Measurements from ENCODE around the gene PRLH.

Gene PRLH

DNA sequence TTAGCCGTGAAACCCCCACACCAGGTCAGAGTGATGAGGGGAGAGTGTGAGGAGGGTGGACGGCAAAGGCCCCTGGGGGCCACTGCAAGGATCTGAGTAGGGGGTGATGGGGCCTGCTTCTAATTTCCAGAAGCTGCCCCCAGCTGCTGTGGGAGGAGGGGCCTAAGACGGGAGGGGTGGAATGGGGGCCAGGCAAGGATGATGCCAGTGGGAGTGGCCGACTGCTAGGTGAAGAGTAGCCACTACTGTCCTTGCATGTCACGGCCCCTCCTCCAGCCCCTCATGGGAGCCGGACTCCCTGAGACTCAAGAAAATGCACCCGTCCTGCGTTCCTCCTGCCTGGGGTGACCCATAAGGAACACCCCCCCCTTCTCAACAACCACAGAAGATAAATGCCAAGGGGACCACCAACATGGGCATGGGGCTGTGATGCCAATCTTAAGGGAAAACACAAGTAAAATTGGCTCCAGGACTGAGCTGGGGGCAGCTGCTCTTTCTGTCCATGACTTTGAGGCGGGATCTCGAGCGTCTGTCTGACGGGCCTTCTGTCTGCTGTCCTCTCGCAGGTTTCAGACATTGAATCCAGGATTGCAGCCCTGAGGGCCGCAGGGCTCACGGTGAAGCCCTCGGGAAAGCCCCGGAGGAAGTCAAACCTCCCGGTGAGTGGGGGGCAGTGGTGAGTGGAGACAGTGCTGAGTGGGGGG lies 24.2 kb upstream of the PRLH start:
- no peak for DNase-seq (ENCODE audit: extremely low spot score)
- CTCF ChIA-PET, result interaction anchor here (1.3 to 3.3 kb wide), 3 partner anchors 29 to 32 kb away, joined by 3 to 19 read pairs (median 17); no protein-coding TSS in a partner anchor
- POLR2A ChIA-PET, result no interaction called here
- no peak for TF ChIP-seq CTCF (IDR thresholded peaks at IDR 0.05; ENCODE audit: control extremely low read depth, extremely low read depth, low read depth, missing control alignments)

DNA sequence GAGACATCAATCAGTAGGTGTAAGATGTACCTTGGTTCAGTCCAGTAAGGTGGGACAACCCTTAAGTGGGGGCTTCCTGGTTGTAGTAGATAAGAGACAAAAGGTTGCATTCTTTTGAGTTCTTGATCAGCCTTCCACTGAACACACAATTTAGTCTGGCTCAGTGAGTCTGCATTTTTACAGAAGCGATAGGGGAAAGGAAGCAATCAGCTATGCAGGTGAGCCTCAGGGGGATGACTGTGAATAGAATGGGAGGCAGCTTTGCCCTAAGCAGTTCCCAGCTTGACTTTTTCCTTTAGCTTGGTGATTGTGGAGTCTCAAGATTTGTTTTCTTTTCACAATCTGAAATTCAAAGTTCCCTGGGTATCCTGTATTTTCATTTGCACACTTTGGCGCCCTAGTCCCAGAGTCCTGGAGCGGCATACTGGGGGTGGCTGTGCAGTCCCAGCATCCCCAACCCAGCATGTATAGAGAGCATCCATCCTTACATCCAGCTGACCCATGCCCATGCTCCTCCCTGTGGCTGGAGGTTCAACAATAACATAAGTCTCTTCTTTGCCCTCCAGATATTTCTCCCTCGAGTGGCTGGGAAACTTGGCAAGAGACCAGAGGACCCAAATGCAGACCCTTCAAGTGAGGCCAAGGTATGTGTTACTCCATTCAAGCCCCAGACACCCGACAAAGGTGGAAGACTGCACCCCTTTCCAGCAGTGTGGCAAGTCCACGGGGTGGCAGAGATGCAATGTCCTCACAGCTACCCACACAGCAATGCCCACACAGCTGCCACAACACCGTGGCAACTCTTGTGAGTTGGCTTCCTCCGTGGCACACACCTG lies 20.1 kb upstream of the PRLH start:
- CTCF ChIA-PET, result interaction anchor here (0.9 to 1.4 kb wide), 5 partner anchors 26 to 199 kb away, joined by 3 to 5 read pairs (median 3); no protein-coding TSS in a partner anchor
- POLR2A ChIA-PET, result no interaction called here
- no peak for TF ChIP-seq CTCF (IDR thresholded peaks at IDR 0.05; ENCODE audit: control extremely low read depth, extremely low read depth, low read depth, missing control alignments)
- DNase-seq (ENCODE audit: extremely low spot score), result no peak

DNA sequence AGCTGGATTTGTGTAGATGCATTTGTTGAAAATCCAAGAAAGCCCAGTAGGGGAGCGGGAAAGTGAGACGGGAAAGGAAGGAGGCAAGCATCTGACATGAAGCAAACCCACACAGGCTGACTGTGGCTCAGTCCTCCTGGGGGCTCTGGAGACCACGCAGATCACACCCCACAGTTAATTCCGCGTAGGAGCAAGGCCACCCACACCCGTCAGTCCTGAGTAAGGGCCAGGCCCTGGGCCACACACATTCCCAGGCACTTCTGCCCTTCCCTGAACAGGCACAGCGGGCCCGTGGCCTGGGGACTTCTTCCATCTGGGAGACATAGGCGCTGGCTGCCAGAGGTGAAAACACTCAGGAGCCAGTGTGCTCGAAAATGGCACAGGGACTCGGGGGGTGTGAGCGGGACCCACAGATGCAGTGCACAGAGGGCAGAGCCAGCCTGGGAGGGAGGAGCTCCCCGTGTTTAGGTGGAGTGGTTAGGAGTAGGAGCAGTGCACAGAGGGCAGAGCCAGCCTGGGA lies 19.4 kb upstream of the PRLH start:
- no peak for TF ChIP-seq CTCF (IDR thresholded peaks at IDR 0.05; ENCODE audit: control extremely low read depth, extremely low read depth, low read depth, missing control alignments)
- ChIA-PET POLR2A (no interaction called here), CTCF (interaction anchor here (0.9 to 1.1 kb wide), 2 partner anchors 25 to 198 kb away, joined by 3 to 4 read pairs; no protein-coding TSS in a partner anchor)
- DNase-seq (ENCODE audit: extremely low spot score), result no peak

GRCh38 chr2:237547841-237548416 lies 18.4 kb upstream of the PRLH start:
- no peak for TF ChIP-seq CTCF (IDR thresholded peaks at IDR 0.05; ENCODE audit: control extremely low read depth, extremely low read depth, low read depth, missing control alignments)
- ChIA-PET CTCF (no interaction called here), POLR2A (no interaction called here)
- DNase-seq (ENCODE audit: extremely low spot score), result no peak

DNA sequence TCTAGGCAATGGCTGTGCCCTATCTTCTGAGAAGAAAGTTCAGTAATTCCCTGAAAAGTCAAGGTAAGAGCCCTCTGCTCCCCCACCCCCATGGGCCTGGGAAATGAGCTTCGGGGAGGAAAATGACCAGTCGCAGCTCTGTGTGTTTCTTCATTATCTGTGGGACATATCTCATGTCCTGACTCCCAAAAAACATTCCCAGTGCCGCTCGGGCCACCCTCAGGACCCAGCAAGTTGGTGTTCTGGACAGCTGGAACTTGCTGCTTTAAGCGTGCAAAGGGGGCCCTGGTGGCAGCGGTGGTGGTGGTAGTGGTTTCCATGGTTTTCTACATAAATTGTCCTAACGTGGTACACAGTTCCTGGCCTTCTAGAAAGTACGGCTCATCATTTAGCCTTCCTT lies 17.2 kb upstream of the PRLH start:
- CTCF ChIA-PET, result interaction anchor here (1.1 to 5.5 kb wide), 4 partner anchors 8 to 37 kb away, joined by 3 to 32 read pairs (median 6); no protein-coding TSS in a partner anchor
- POLR2A ChIA-PET, result no interaction called here
- no peak for TF ChIP-seq CTCF (IDR thresholded peaks at IDR 0.05; ENCODE audit: control extremely low read depth, extremely low read depth, low read depth, missing control alignments)
- no peak for DNase-seq (ENCODE audit: extremely low spot score)

Measured in GM10248 (cell line).